ENCODE data around the gene WARS2.
"Not testable (repeated sequence)": the region's sequence is repeated elsewhere in the genome, so short reads cannot be mapped to it uniquely, and the experiment has no call there.

Gene WARS2

DNA sequence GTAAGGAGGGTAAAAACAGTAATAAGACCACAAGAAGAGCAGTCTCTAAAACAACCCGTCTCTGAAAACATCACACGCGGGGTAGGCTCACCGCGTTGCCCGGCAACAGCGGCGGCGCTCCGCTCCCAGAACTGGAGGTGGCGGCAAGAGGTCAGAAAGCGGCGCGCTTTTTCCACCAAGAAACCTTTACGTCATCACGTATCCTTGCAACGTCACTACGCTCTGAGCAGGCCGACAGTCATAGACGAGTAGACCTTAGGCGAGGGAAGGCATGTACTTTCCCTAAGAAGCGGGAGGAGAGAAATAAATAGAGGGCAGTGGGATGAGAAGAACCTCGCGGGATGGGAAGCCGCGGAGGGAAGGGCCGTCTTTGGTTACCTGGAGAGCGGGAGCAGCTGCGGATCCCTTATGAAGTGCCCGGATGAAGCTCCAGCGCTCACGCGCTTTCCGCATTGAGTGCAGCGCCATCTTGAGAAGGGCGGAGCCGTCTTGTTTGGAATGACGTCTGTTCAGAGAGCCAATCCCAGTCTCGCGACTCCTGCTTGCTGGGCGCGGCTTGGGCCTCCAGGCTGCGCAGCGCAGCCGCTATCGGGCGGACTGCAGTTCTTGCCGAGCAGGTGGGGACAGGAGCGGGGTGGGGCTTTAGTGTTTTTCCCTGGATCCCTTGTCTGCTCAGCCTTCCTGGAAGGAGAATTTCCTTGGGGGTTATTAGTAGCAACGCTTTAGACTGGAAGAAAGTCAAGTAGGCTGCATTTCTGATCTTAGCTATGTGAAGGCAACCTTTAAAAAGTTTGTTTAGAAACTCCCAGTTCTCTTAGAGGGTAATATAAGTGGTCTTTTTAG, at the start of gene WARS2:
WARS2 (minus strand) TSS at position 477 of the 843 bp plus-strand sequence; CDS start at position 468, 9 bp downstream.
- DNase-seq = peak; percentile 98
- in situ Hi-C loops (cut with MboI; ENCODE audit: low pct_unique_long_range_greater_than_20kb, low sequenced_read_pairs) = no loop called here

- in situ Hi-C loops (cut with MboI; ENCODE audit: low pct_unique_long_range_greater_than_20kb, low sequenced_read_pairs) = no loop called here
- DNase-seq = no peak
These were observed 48.5 kb upstream of the WARS2 start for GRCh38 chr1:119188926-119189325.

- in situ Hi-C loops (cut with MboI; ENCODE audit: low pct_unique_long_range_greater_than_20kb, low sequenced_read_pairs) = no loop called here
- no peak for DNase-seq
These were observed 47.0 kb upstream of the WARS2 start for GRCh38 chr1:119187416-119187815.

DNA sequence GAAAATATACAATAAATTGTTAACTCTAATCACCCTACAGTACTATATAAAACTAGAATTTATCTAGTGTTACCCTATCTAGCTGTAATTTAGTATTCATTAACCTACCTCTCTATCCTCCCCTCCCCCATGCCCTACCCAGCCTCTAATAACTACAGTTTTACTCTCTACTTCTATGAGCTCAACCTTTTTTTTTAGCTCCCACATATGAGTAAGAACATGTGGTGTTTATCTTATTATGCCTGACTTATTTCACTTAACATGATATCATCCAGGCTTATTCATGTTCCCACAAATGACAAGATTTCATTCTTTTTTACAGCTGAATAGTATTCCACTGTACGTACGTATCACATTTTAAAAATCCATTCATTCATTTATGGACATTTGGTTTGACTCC, 46.0 kb upstream of the WARS2 start:
- DNase-seq = no peak
- in situ Hi-C loops (cut with MboI; ENCODE audit: low pct_unique_long_range_greater_than_20kb, low sequenced_read_pairs) = no loop called here

GRCh38 chr1:119184972-119185371, 44.5 kb upstream of the WARS2 start:
- no peak for DNase-seq
- in situ Hi-C loops (cut with MboI; ENCODE audit: low pct_unique_long_range_greater_than_20kb, low sequenced_read_pairs) = no loop called here

- in situ Hi-C loops (cut with MboI; ENCODE audit: low pct_unique_long_range_greater_than_20kb, low sequenced_read_pairs) = no loop called here
- DNase-seq = no peak
These were observed 40.8 kb upstream of the WARS2 start for GRCh38 chr1:119181218-119181617.

DNA sequence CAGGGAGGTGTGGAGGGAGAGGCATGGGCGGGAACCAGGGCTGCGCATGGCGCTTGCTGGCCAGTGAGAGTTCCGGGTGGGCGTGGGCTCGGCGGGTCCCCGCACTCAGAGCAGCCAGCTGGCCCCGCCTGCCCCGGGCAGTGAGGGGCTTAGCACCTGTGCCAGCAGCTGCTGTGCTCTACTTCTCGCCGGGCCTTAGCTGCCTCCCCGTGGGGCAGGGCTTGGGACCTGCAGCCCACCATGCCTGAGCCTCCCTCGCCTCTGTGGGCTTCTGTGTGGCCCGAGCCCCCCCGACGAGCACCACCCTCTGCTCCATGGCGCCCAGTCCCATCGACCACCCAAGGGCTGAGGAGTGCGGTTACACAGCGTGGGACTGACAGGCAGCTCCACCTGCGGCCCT, 38.6 kb upstream of the WARS2 start:
- in situ Hi-C loops (cut with MboI; ENCODE audit: low pct_unique_long_range_greater_than_20kb, low sequenced_read_pairs) = no loop called here
- no peak for DNase-seq

DNA sequence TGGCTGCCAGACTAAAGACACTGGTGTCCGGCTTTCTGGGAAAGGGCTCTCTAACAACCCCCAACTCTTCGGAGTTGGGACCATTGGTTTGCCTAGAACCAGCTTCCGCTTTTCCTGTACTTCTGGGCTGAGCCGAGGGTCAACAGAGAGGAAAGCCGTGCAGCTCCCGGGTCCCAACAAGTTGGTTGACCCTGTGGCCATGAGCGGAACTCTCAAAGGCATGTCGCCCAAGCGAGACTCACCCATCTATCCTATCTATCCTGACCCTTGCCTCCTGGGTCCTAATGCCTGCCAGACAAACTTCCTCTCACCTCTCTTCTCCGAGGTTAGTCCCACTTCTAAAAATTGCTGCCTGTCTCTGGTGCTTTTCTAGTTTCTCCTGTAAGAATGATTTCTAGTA, 32.5 kb upstream of the WARS2 start:
- DNase-seq; in situ Hi-C loops (cut with MboI; ENCODE audit: low pct_unique_long_range_greater_than_20kb, low sequenced_read_pairs): not testable (repeated sequence)

DNA sequence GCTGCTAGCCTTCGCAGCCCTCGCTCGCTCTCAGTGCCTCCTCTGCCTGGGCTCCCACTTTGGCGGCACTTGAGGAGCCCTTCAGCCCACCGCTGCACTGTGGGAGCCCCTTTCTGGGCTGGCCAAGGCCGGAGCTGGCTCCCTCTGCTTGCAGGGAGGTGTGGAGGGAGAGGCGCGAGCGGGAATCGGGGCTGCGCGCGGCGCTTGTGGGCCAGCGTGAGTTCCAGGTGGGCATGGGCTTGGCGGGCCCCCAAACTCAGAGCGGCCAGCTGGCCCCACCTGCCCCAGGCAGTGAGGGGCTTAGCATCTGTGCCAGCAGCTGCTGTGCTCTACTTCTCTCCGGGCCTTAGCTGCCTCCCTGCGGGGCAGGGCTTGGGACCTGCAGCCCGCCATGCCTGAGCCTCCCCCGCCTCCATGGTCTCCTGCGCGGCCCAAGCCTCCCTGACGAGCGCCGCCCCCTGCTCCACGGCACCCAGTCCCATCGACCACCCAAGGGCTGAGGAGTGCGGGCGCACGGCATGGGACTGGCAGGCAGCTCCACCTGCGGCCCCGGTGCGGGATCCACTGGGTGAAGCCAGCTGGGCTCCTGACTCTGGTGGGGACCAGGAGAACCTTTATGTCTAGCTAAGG, 31.0 kb upstream of the WARS2 start:
- in situ Hi-C loops (cut with MboI; ENCODE audit: low pct_unique_long_range_greater_than_20kb, low sequenced_read_pairs); DNase-seq: not testable (repeated sequence)

GRCh38 chr1:119163396-119163795, 22.9 kb upstream of the WARS2 start:
- in situ Hi-C loops (cut with MboI; ENCODE audit: low pct_unique_long_range_greater_than_20kb, low sequenced_read_pairs) = no loop called here
- no peak for DNase-seq

- in situ Hi-C loops (cut with MboI; ENCODE audit: low pct_unique_long_range_greater_than_20kb, low sequenced_read_pairs) = no loop called here
- no peak for DNase-seq
These were observed 20.4 kb upstream of the WARS2 start for GRCh38 chr1:119160866-119161265.

DNA sequence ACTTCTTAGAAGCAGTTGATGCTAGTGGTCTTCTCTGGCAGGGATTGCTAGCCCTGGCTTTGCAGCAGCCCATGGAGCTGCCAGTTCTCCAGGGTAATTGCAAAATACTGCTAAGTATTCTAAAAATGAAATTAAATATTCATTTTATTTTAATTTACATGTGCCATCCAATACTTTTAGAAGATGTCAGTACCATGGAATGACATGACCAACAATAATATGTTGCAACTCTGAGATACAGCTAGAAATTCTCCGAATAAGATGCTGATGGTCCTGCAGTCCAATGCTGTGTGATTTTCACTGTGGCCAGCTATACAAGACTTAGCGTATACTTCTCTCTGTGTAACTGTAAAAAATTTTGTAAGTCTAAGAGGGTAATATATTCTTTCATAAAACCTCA, 20.0 kb upstream of the WARS2 start:
- in situ Hi-C loops (cut with MboI; ENCODE audit: low pct_unique_long_range_greater_than_20kb, low sequenced_read_pairs) = no loop called here
- no peak for DNase-seq

DNA sequence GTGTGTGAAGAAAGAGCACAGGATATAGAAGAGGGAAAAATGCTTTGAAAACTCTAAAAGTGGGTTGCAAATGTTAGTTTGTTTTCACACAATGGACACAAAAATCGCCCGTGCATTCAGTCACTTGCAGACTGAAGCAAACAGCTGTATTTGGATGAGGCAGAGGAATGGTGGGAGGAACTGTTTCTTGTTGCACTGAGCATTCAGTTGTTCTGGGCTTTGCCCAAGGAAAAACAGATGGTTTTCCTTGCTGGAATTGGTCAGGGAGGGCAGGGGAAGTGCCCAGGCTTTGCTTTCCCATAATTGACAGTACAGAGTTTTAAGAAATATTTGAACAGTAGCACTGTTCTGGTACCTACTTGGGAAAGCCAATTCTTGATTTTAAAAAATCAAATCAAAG, 19.5 kb upstream of the WARS2 start:
- in situ Hi-C loops (cut with MboI; ENCODE audit: low pct_unique_long_range_greater_than_20kb, low sequenced_read_pairs) = no loop called here
- no peak for DNase-seq

GRCh38 chr1:119159111-119159510, 18.7 kb upstream of the WARS2 start:
- in situ Hi-C loops (cut with MboI; ENCODE audit: low pct_unique_long_range_greater_than_20kb, low sequenced_read_pairs) = no loop called here
- DNase-seq = no peak

DNA sequence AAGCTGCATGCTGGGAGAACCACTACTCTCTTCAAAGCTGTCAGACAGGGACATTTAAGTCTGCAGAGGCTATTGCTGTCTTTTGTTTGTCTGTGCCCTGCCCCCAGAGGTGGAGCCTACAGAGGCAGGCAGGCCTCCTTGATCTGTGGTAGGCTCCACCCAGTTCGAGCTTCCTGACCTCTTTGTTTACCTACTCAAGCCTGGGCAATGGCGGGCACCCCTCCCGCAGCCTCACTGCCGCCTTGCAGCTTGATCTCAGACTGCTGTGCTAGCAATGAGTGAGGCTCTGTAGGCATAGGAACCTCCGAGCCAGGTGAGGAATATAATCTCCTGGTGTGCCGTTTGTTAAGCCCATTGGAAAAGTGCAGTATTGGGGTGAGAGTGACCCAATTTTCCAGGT, 16.3 kb upstream of the WARS2 start:
- in situ Hi-C loops (cut with MboI; ENCODE audit: low pct_unique_long_range_greater_than_20kb, low sequenced_read_pairs); DNase-seq: not testable (repeated sequence)

- in situ Hi-C loops (cut with MboI; ENCODE audit: low pct_unique_long_range_greater_than_20kb, low sequenced_read_pairs); DNase-seq: not testable (repeated sequence)
These were observed 14.6 kb upstream of the WARS2 start for GRCh38 chr1:119155069-119155468.

GRCh38 chr1:119150150-119150549, 9.7 kb upstream of the WARS2 start:
- in situ Hi-C loops (cut with MboI; ENCODE audit: low pct_unique_long_range_greater_than_20kb, low sequenced_read_pairs) = no loop called here
- no peak for DNase-seq

DNA sequence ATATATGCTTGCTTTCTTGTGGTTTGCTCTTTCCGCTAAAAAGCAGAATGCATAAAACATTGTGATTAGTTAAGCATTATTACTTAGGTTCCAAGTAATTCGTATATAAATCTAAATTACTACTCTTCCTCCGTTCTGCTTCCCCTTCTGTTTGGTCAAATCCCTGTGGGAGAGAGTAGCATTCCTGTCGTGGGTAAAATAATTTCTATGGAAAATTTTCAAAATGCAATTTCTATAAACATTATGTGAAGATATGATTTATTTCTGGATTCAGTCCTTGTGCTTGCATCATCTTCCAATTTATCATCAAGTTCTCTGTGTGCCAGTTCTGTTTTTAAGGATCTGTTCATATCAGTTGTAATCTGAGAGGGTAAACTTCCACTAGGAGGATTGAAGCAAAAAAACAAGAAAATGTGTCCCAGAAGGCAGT, 7.2 kb upstream of the WARS2 start:
- in situ Hi-C loops (cut with MboI; ENCODE audit: low pct_unique_long_range_greater_than_20kb, low sequenced_read_pairs) = no loop called here
- no peak for DNase-seq

DNA sequence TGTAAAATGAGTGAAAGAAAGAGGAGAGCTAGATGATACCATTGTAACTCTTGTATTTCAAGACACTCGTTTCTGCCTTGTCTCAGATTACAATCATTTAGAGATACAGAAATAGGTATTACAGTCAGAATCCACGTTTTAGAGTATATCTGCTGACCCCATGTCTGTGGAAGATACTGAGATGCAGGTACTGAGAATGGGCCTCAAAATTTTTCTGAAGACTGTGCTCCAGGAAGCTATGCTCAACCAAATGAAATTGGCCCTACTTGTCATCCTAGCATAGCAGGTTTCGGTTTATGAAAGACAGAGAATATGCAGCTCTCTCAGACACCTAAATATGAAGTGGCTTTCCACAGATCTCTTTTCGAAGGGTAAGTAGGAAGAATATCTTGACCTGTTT, 6.0 kb upstream of the WARS2 start:
- DNase-seq = no peak
- in situ Hi-C loops (cut with MboI; ENCODE audit: low pct_unique_long_range_greater_than_20kb, low sequenced_read_pairs) = no loop called here

DNA sequence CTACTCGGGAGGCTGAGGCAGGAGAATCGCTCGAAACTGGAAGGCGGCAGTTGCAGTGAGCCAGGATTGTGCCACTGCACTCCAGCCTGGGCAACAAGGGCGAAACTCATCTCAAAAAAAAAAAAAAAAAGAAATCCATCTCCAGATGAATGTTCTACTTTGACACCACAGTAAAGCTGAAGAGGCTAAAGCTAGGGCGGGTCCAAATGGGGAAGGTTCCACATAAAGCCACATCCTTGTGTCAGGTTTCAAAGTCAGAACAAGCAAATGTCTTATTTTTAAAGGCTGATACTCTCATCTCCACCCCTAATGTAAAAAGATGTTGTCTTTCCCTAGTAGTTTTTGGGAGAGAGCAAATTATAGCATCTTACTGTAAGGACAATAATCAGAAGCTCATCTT, 4.4 kb upstream of the WARS2 start:
- in situ Hi-C loops (cut with MboI; ENCODE audit: low pct_unique_long_range_greater_than_20kb, low sequenced_read_pairs) = no loop called here
- DNase-seq = no peak

- in situ Hi-C loops (cut with MboI; ENCODE audit: low pct_unique_long_range_greater_than_20kb, low sequenced_read_pairs) = no loop called here
- no peak for DNase-seq
These were observed 3.3 kb upstream of the WARS2 start for GRCh38 chr1:119143706-119144105.
